HEK293T (cell line): Measurements from ENCODE around the gene NUTF2.
A peak's percentile ranks its signal among the peaks of the same experiment; 100 is the strongest.
"Not testable (repeated sequence)": the region's sequence is repeated elsewhere in the genome, so short reads cannot be mapped to it uniquely, and the experiment has no call there.

Experiments
- CTCF ChIA-PET: fragments of 350-600 bp; formaldehyde crosslinking; extraction: SDS; loops from one replicate; lab custom pipeline; 2021; ENCODE audit warnings: antibody characterized with exemption, inconsistent platforms; lab: Yijun Ruan, JAX
- POLR2A ChIA-PET: fragments of 350-600 bp; formaldehyde crosslinking; extraction: SDS; loops from one replicate; lab custom pipeline; 2020; ENCODE audit warnings: antibody characterized with exemption, inconsistent platforms; lab: Yijun Ruan, JAX
- DNase-seq: peaks from one replicate; pipeline ENCODE4 v3.0.0; 2012; ENCODE audit warnings: mixed read lengths; ENCODE audit errors: extremely low spot score
- BHLHE40 ChIP-seq: fragments of 450-650 bp; IDR thresholded peaks from 2 replicates; pipeline ENCODE4 v1.6.1; 2016; ENCODE audit warnings: mild to moderate bottlenecking, moderate library complexity, borderline replicate concordance
- CTBP1 ChIP-seq: fragments of 450-650 bp; IDR thresholded peaks from 2 replicates; pipeline ENCODE4 v1.6.1; 2016; ENCODE audit warnings: borderline replicate concordance
- ELF4 ChIP-seq: fragments of 450-650 bp; IDR thresholded peaks from 2 replicates; pipeline ENCODE4 v1.6.1; 2017; ENCODE audit warnings: antibody characterized with exemption
- FOXA1 ChIP-seq: fragments of 450-650 bp; IDR thresholded peaks from 2 replicates; pipeline ENCODE4 v1.6.1; 2016; ENCODE audit warnings: mild to moderate bottlenecking
- FOXK2 ChIP-seq: fragments of 450-650 bp; IDR thresholded peaks from 2 replicates; pipeline ENCODE4 v1.6.1; 2016; ENCODE audit warnings: mild to moderate bottlenecking
- FOXM1 ChIP-seq: fragments of 450-650 bp; IDR thresholded peaks from 2 replicates; pipeline ENCODE4 v1.6.1; 2017; ENCODE audit warnings: mild to moderate bottlenecking, borderline replicate concordance
- HDGF ChIP-seq: fragments of 450-650 bp; IDR thresholded peaks from 2 replicates; pipeline ENCODE4 v1.6.1; 2017; ENCODE audit warnings: antibody characterized with exemption, borderline replicate concordance
- L3MBTL2 ChIP-seq: fragments of 450-650 bp; conservative IDR thresholded peaks from 2 replicates; pipeline ENCODE4 v1.6.1; 2016; ENCODE audit warnings: mild to moderate bottlenecking
- LEF1 ChIP-seq: fragments of 450-650 bp; IDR thresholded peaks from 2 replicates; pipeline ENCODE4 v1.6.1; 2017; ENCODE audit warnings: mild to moderate bottlenecking, borderline replicate concordance
- NFRKB ChIP-seq: fragments of 450-650 bp; IDR thresholded peaks from 2 replicates; pipeline ENCODE4 v1.6.1; 2016; ENCODE audit warnings: mild to moderate bottlenecking, moderate library complexity
- TARDBP ChIP-seq: fragments of 450-650 bp; IDR thresholded peaks from 2 replicates; pipeline ENCODE4 v1.6.1; 2016
- ZNF384 ChIP-seq: fragments of 450-650 bp; IDR thresholded peaks from 2 replicates; pipeline ENCODE4 v1.6.1; 2016
- TF ChIP-seq, protein P1 (sequence below): fragments of 450-650 bp; IDR thresholded peaks from 2 replicates; pipeline ENCODE4 v1.6.1; 2016

The NUTF2 gene

GRCh38 chr16:67833415-67834241 is 13.1 kb upstream of the NUTF2 start:
- DNase-seq = peak; percentile 97
- ChIA-PET POLR2A (interaction anchor here (0.6 to 2.3 kb wide), 18 partner anchors 10 to 164 kb away, joined by 3 to 21 read pairs (median 4); partner anchors contain the start of genes CENPT, EDC4, NUTF2 and RANBP10), CTCF (interaction anchor here (1.0 to 2.2 kb wide), 3 partner anchors 13 to 161 kb away, joined by 3 to 9 read pairs (median 6); partner anchors contain the start of gene NUTF2)
- TF ChIP-seq ELF4 (peak; percentile 29; the same call in 1 of the 2 replicates), CTBP1 (no peak), L3MBTL2 (peak; percentile 85)

- TF ChIP-seq BHLHE40 (no peak), ZNF384 (no peak), HDGF (no peak), FOXM1 (no peak)
- ChIA-PET POLR2A (interaction anchor here (0.8 to 2.3 kb wide), 15 partner anchors 10 to 114 kb away, joined by 3 to 21 read pairs (median 5); partner anchors contain the start of genes CENPT, EDC4, NUTF2 and RANBP10), CTCF (interaction anchor here (1.0 to 2.2 kb wide), 2 partner anchors 12 to 18 kb away, joined by 3 to 9 read pairs; partner anchors contain the start of gene NUTF2)
- DNase-seq = no peak
These were observed 12.5 kb upstream of the NUTF2 start for GRCh38 chr16:67834242-67834614.

DNA sequence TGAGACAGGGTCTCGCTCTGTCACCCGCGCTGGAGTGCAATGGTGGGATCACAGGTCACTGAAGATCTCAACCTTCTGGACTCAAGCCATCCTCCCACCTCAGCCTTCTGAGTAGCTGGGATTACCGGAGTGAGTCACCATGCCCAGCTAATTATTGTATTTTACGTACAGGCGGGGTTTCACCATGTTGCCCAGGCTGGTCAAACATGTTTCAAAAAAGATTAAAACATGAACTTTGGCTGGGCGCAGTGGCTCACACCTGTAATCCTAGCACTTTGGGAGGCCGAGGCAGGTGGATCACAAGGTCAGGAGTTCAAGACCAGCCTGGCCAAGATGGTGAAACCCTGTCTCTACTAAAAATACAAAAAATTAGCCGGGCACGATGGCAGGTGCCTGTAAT is 9.5 kb upstream of the NUTF2 start:
- DNase-seq = not testable (repeated sequence)
- POLR2A ChIA-PET = interaction anchor here (0.6 kb wide), 1 partner anchor 166 kb away, joined by 3 read pairs; no protein-coding TSS in a partner anchor
- CTCF ChIA-PET = interaction anchor here (0.6 kb wide), 1 partner anchor 289 kb away, joined by 3 read pairs; no protein-coding TSS in a partner anchor

DNA sequence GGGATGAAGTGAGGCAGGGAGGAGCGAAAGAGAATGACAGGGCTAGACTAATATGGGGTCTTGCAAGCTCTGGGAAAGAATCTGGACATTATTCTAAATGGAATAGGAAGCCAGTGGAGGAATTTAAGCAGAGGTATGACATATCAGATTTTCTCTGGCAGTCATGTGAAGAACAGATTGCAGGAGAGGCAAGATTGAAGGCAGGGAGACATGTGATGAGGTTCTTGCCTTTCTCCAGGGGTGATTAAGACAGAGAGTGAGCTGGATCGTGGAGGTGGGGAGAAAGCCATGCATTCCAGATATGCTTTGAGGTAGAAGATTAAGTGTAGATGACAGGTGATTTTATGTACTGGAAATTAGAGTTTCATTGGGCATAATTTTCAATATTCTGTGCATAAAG is 8.9 kb upstream of the NUTF2 start:
- ChIA-PET POLR2A (no interaction called here), CTCF (interaction anchor here (0.9 kb wide), 1 partner anchor 22 kb away, joined by 3 read pairs; no protein-coding TSS in a partner anchor)
- no peak for DNase-seq
- no peak for TF ChIP-seq L3MBTL2
- TF ChIP-seq LEF1 = no peak
- TF ChIP-seq CTBP1 = no peak
- no peak for TF ChIP-seq BHLHE40

DNA sequence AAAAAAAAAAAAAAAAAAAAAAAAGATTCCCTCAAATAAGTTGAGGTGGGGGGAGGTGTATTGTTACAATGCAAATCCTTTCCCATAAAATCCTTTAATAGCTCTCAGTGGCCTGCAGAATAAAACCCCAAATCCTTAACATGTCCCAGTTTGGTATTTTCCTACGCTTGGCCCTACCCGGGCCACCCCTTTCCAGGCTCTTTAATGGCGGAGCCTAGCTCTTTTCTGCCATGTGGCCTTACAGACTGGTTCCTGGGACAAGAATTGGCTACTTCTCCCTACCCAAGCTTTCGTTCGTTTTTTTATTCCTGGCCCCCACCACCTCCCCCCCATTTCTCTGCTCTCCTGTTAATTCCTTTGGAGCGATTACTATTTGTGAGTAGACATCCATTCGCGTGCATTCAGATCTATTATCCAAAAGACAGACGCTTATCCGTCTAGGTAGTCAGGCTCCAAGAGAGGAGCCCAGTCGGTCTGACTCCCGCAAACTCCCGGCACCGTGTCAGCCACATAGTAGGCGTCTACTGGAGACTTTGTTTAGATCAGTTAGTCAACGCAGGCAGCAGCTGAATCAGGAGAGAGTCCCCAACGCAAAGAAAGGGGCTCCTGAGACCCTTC is 5.4 kb upstream of the NUTF2 start:
- no peak for DNase-seq
- TF ChIP-seq FOXK2 (no peak), L3MBTL2 (peak; percentile 63; the same call in 1 of the 2 replicates)
- POLR2A ChIA-PET = interaction anchor here (1.0 to 1.1 kb wide), 4 partner anchors 10 to 35 kb away, joined by 3 to 6 read pairs (median 4); partner anchors contain the start of genes RANBP10 and TSNAXIP1
- CTCF ChIA-PET = interaction anchor here (0.6 to 2.0 kb wide), 3 partner anchors 25 to 1887 kb away, joined by 3 to 14 read pairs (median 6); no protein-coding TSS in a partner anchor

- DNase-seq = peak; percentile 90
- CTCF ChIA-PET = interaction anchor here (2.0 kb wide), 1 partner anchor 26 kb away, joined by 14 read pairs; no protein-coding TSS in a partner anchor
- POLR2A ChIA-PET = no interaction called here
- TF ChIP-seq, protein P1, sequence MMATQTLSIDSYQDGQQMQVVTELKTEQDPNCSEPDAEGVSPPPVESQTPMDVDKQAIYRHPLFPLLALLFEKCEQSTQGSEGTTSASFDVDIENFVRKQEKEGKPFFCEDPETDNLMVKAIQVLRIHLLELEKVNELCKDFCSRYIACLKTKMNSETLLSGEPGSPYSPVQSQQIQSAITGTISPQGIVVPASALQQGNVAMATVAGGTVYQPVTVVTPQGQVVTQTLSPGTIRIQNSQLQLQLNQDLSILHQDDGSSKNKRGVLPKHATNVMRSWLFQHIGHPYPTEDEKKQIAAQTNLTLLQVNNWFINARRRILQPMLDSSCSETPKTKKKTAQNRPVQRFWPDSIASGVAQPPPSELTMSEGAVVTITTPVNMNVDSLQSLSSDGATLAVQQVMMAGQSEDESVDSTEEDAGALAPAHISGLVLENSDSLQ = no peak
- peak; percentile 60 for TF ChIP-seq ELF4
These were observed 4.8 kb upstream of the NUTF2 start, which contains the start of gene THAP11 for GRCh38 chr16:67841816-67842508. THAP11 (plus strand) TSS chr16:67842320; CDS start chr16:67842555, 235 bp downstream.

DNA sequence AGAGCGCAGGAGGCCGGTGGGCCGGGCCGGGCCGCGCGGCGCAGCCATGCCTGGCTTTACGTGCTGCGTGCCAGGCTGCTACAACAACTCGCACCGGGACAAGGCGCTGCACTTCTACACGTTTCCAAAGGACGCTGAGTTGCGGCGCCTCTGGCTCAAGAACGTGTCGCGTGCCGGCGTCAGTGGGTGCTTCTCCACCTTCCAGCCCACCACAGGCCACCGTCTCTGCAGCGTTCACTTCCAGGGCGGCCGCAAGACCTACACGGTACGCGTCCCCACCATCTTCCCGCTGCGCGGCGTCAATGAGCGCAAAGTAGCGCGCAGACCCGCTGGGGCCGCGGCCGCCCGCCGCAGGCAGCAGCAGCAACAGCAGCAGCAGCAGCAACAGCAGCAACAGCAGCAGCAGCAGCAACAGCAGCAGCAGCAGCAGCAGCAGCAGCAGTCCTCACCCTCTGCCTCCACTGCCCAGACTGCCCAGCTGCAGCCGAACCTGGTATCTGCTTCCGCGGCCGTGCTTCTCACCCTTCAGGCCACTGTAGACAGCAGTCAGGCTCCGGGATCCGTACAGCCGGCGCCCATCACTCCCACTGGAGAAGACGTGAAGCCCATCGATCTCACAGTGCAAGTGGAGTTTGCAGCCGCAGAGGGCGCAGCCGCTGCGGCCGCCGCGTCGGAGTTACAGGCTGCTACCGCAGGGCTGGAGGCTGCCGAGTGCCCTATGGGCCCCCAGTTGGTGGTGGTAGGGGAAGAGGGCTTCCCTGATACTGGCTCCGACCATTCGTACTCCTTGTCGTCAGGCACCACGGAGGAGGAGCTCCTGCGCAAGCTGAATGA is 4.0 kb upstream of the NUTF2 start:
- ChIA-PET POLR2A (interaction anchor here (2.8 kb wide), 1 partner anchor 9 kb away, joined by 21 read pairs; no protein-coding TSS in a partner anchor), CTCF (no interaction called here)
- TF ChIP-seq HDGF (0 out of 2 replicates have a peak, but pooled peaks have one; percentile 75), L3MBTL2 (peak; percentile 25; the same call in 1 of the 2 replicates), FOXK2 (no peak), FOXA1 (no peak), NFRKB (no peak), TARDBP (no peak)
- DNase-seq = peak; percentile 37
